Hematopoietic multipotent progenitor cell (in vitro differentiated cells): ENCODE measurements around the gene IP6K3. TPM values are rescaled to one million over a fixed set of nuclear protein-coding genes. Genes with fewer than 3 reads are reported as not detected.

Experiments used
- DNase-seq, 3 donors: peaks; one replicate each; pipeline ENCODE4 v3.0.0-alpha.2; 2011 to 2015; ENCODE audit warnings: low read depth in 2 of 3, low spot score in 2 of 3
- total RNA-seq: library from RNA; depleted of rRNA; stranded (reverse); fragments of >200 nt; gene quantifications from one replicate; pipeline ENCODE4 v1.2.3, GENCODE V29; 2012

IP6K3 gene
- total RNA-seq, 1 donor, result not detected

GRCh38 chr6:33744001-33744848 is 2.5 kb downstream of the IP6K3 start:
- DNase-seq, result peak; percentile 44 to 83 (median 69)

GRCh38 chr6:33742837-33743236 is 3.9 kb downstream of the IP6K3 start:
- no peak for DNase-seq

GRCh38 chr6:33742092-33742491 is 4.6 kb downstream of the IP6K3 start:
- no peak for DNase-seq

GRCh38 chr6:33740794-33741193 is 5.9 kb downstream of the IP6K3 start:
- no peak for DNase-seq

- DNase-seq, result no peak
Observed at GRCh38 chr6:33740204-33740608, 6.5 kb downstream of the IP6K3 start.

GRCh38 chr6:33739571-33739970 is 7.1 kb downstream of the IP6K3 start:
- DNase-seq, result no peak

GRCh38 chr6:33738879-33739278 is 7.8 kb downstream of the IP6K3 start:
- DNase-seq, result no peak

- DNase-seq, result no peak
Observed at GRCh38 chr6:33738153-33738552, 8.6 kb downstream of the IP6K3 start.

GRCh38 chr6:33737267-33738026 is 9.3 kb downstream of the IP6K3 start:
- DNase-seq, result no peak

- no peak for DNase-seq
Observed at GRCh38 chr6:33735216-33735615, 11.5 kb downstream of the IP6K3 start.

GRCh38 chr6:33733709-33734007 is 13.0 kb downstream of the IP6K3 start:
- no peak for DNase-seq

GRCh38 chr6:33732817-33733708 is 13.6 kb downstream of the IP6K3 start:
- no peak for DNase-seq

GRCh38 chr6:33732385-33732784 is 14.3 kb downstream of the IP6K3 start:
- no peak for DNase-seq

- DNase-seq, result no peak
Observed at GRCh38 chr6:33731751-33732282, 14.9 kb downstream of the IP6K3 start.

GRCh38 chr6:33731035-33731434 is 15.7 kb downstream of the IP6K3 start:
- DNase-seq, result no peak

- no peak for DNase-seq
Observed at GRCh38 chr6:33730611-33731010, 16.1 kb downstream of the IP6K3 start.

GRCh38 chr6:33729059-33729458 is 17.6 kb downstream of the IP6K3 start:
- no peak for DNase-seq

GRCh38 chr6:33728438-33728837 is 18.3 kb downstream of the IP6K3 start:
- DNase-seq, result no peak

- DNase-seq, result no peak
Observed at GRCh38 chr6:33727932-33728331, 18.8 kb downstream of the IP6K3 start.

- no peak for DNase-seq
Observed at GRCh38 chr6:33727126-33727525, 19.6 kb downstream of the IP6K3 start.

- DNase-seq, result no peak
Observed at GRCh38 chr6:33726696-33727095, 20.0 kb downstream of the IP6K3 start.
